Progenitor cell of endocrine pancreas (in vitro differentiated cells): ENCODE measurements around the gene MPZ. TPM values are rescaled to one million over a fixed set of nuclear protein-coding genes. Genes with fewer than 3 reads are reported as not detected.
"Not testable (repeated sequence)": the region's sequence is repeated elsewhere in the genome, so short reads cannot be mapped to it uniquely, and the experiment has no call there.

Source experiments
- DNase-seq: peaks from one replicate; pipeline ENCODE4 v3.0.0; 2021; ENCODE audit warnings: low spot score; ENCODE audit not compliant: unreplicated experiment
- H3K27ac Mint-ChIP-seq: 2 replicates; pipeline ENCODE4 v1.8.0; 2021; ENCODE audit warnings: mild to moderate bottlenecking, moderate library complexity, mixed read lengths
- H3K27me3 Mint-ChIP-seq: 2 replicates; pipeline ENCODE4 v1.8.0; 2021; ENCODE audit warnings: mixed read lengths
- H3K36me3 Mint-ChIP-seq: 2 replicates; pipeline ENCODE4 v1.8.0; 2022; ENCODE audit warnings: mixed read lengths; ENCODE audit not compliant: insufficient read depth
- H3K4me1 Mint-ChIP-seq: 2 replicates; pipeline ENCODE4 v1.8.0; 2021; ENCODE audit warnings: low read depth, mixed read lengths
- H3K4me3 Mint-ChIP-seq: 2 replicates; pipeline ENCODE4 v1.8.0; 2021; ENCODE audit warnings: low read depth, mild to moderate bottlenecking, moderate library complexity, mixed read lengths
- H3K9me3 Mint-ChIP-seq: 2 replicates; pipeline ENCODE4 v1.8.0; 2021; ENCODE audit warnings: low read depth, mixed read lengths
- CTCF ChIP-seq: fragments of 200-600 bp; sonication (generic); IDR thresholded peaks from one replicate; pipeline ENCODE4 v1.5.0; 2021; ENCODE audit warnings: antibody characterized with exemption, mild to moderate bottlenecking; ENCODE audit not compliant: unreplicated experiment
- total RNA-seq: library from RNA; stranded (reverse); gene quantifications from 2 replicates; pipeline ENCODE4 v1.2.1, GENCODE V29; 2021

Gene MPZ
- total RNA-seq, 1 donor from 2014 or later: 4.4 TPM

GRCh38 chr1:161342821-161343220, 33.1 kb upstream of the MPZ start:
- TF ChIP-seq CTCF: no peak
- H3K4me3 Mint-ChIP-seq: no peak overlapping the region
- no peaks in the 10 kb centered on the region for H3K9me3 Mint-ChIP-seq
- no peaks in the 10 kb centered on the region for H3K27me3 Mint-ChIP-seq
- DNase-seq: no peak
- H3K4me1 Mint-ChIP-seq: no peaks in the 10 kb centered on the region
- peaks cover 16% of the 10 kb centered on the region for H3K36me3 Mint-ChIP-seq
- H3K27ac Mint-ChIP-seq: no peak overlapping the region

- Mint-ChIP-seq H3K4me1 (no peaks in the 10 kb centered on the region), H3K36me3 (peaks cover 16% of the 10 kb centered on the region), H3K27me3 (no peaks in the 10 kb centered on the region), H3K9me3 (no peaks in the 10 kb centered on the region), H3K4me3 (no peak overlapping the region), H3K27ac (no peak overlapping the region)
- TF ChIP-seq CTCF: no peak
- no peak for DNase-seq
Observed at GRCh38 chr1:161342177-161342576, 32.4 kb upstream of the MPZ start.

GRCh38 chr1:161335796-161336195, 26.0 kb upstream of the MPZ start:
- Mint-ChIP-seq H3K4me1 (no peaks in the 10 kb centered on the region), H3K27ac (no peak overlapping the region), H3K36me3 (peaks cover 21% of the 10 kb centered on the region), H3K4me3 (no peak overlapping the region), H3K9me3 (no peaks in the 10 kb centered on the region), H3K27me3 (no peaks in the 10 kb centered on the region)
- no peak for DNase-seq
- no peak for TF ChIP-seq CTCF

GRCh38 chr1:161333166-161333565, 23.4 kb upstream of the MPZ start:
- Mint-ChIP-seq H3K36me3 (peaks cover 19% of the 10 kb centered on the region), H3K4me3 (no peak overlapping the region), H3K27ac (no peak overlapping the region), H3K27me3 (no peaks in the 10 kb centered on the region), H3K9me3 (no peaks in the 10 kb centered on the region), H3K4me1 (no peaks in the 10 kb centered on the region)
- DNase-seq: no peak
- TF ChIP-seq CTCF: no peak

- no peak overlapping the region for H3K27ac Mint-ChIP-seq
- H3K4me1 Mint-ChIP-seq: no peaks in the 10 kb centered on the region
- H3K4me3 Mint-ChIP-seq: no peak overlapping the region
- H3K36me3 Mint-ChIP-seq: peaks cover 22% of the 10 kb centered on the region
- H3K27me3 Mint-ChIP-seq: no peaks in the 10 kb centered on the region
- no peak for DNase-seq
- no peaks in the 10 kb centered on the region for H3K9me3 Mint-ChIP-seq
- no peak for TF ChIP-seq CTCF
Observed at GRCh38 chr1:161330346-161330745, 20.6 kb upstream of the MPZ start.

- no peaks in the 10 kb centered on the region for H3K4me1 Mint-ChIP-seq
- no peak for TF ChIP-seq CTCF
- H3K36me3 Mint-ChIP-seq: peaks cover 9% of the 10 kb centered on the region
- H3K27ac Mint-ChIP-seq: no peak overlapping the region
- H3K9me3 Mint-ChIP-seq: no peaks in the 10 kb centered on the region
- H3K4me3 Mint-ChIP-seq: no peak overlapping the region
- H3K27me3 Mint-ChIP-seq: no peaks in the 10 kb centered on the region
- no peak for DNase-seq
Observed at GRCh38 chr1:161324020-161324419, 14.3 kb upstream of the MPZ start.

GRCh38 chr1:161315841-161316674, 6.3 kb upstream of the MPZ start:
- Mint-ChIP-seq H3K4me3 (peak overlapping the region; percentile 96), H3K4me1 (peaks cover 15% of the 10 kb centered on the region)
- not testable (repeated sequence) for H3K9me3 Mint-ChIP-seq, H3K36me3 Mint-ChIP-seq, DNase-seq, H3K27me3 Mint-ChIP-seq, H3K27ac Mint-ChIP-seq
